ENCODE results near the gene TFCP2. TPM values are rescaled to one million over a fixed set of nuclear protein-coding genes. Genes with fewer than 3 reads are reported as not detected.
A peak's percentile ranks its signal among the peaks of the same experiment; 100 is the strongest.

The TFCP2 gene
- total RNA-seq, 1 donor, result 3.9 TPM

DNA sequence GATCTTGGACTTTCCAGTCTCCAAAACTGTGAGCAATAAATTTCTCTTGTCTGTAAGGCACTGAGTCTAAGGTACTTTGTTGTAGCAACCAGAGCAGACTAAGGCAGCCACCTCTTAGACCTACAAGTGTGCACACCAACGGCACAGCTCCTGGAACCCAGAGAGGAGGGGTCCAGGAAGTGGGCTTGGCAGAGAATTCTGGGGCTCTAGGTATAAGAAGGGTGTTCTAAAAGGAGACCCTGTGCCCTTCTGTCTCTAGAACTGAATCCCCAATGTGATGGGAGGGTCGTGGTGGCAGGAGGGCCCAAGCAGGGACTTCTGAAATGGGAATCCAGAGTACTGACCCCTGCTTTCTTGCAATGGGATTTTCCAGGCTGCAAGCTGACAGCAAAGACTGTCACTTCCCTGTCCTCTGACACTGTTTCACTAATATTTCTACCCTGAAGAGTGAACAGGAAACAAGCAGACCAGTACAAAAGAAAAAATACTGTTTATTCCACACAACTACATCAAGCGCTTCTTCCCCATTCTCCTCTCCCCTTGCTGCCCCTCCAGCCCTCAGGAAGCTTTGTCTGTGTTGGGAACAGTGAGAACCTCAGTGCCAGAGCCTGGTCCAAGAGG lies 13.6 kb upstream of the TFCP2 start:
- Histone ChIP-seq H3K4me1 (ENCODE audit: insufficient read depth, low read length) (peaks cover 8% of the 10 kb centered on the region), H3K9me3 (ENCODE audit: low read depth, low read length) (no peaks in the 10 kb centered on the region), H3K27me3 (ENCODE audit: insufficient read depth, low read length) (no peaks in the 10 kb centered on the region), H3K4me3 (ENCODE audit: low read length) (no peak overlapping the region)

DNA sequence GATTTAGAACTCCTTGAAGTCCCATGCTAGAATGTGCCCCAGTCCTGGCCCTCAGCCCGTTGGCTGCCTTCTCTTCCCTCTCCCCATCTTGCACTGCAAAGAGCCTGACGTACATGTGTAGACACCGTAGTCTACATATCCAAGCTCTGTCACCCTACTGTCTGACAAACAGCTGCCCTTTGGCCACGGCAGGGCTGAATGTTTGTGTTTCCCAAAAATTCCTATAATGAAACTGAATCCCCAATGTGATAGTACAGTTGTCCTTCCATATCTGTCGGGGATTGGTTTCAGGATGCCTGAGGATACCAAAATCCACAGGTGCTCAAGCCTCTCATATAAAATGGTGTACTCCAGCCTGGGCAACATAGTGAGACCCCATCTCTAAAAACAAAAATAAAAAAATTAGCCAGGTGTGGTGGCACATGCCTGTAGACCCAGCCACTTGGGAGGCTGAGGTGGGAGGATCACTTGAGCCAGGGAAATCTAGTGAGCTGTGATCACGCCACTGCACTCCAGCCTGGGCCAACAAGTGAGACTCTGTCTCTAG lies 12.3 kb upstream of the TFCP2 start:
- no peak overlapping the region for H3K4me3 ChIP-seq (ENCODE audit: low read length)
- peaks cover 8% of the 10 kb centered on the region for H3K4me1 ChIP-seq (ENCODE audit: insufficient read depth, low read length)
- H3K9me3 ChIP-seq (ENCODE audit: low read depth, low read length), result no peaks in the 10 kb centered on the region
- H3K27me3 ChIP-seq (ENCODE audit: insufficient read depth, low read length), result no peaks in the 10 kb centered on the region

DNA sequence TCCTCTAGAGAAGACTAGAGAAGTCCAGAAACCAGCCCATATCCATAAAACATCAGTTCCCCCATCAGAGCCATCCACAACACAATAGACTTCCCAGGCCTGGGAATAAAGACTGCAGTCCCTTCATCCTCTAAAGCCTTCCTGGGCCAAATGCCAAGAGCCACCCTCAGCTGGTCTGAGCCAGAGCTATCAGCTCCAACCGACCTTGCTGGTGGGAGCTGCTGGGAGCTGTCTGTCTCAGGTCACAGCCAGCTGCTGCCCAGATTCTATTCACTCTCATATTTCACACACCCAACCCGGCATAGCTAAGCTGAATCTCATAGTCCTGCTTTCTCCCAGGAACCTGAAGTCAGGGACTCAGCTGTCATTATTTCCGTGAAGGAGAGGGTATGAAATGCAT lies 10.9 kb upstream of the TFCP2 start:
- Histone ChIP-seq H3K4me1 (ENCODE audit: insufficient read depth, low read length) (peaks cover 8% of the 10 kb centered on the region), H3K27me3 (ENCODE audit: insufficient read depth, low read length) (no peaks in the 10 kb centered on the region), H3K4me3 (ENCODE audit: low read length) (no peak overlapping the region), H3K9me3 (ENCODE audit: low read depth, low read length) (no peaks in the 10 kb centered on the region)

DNA sequence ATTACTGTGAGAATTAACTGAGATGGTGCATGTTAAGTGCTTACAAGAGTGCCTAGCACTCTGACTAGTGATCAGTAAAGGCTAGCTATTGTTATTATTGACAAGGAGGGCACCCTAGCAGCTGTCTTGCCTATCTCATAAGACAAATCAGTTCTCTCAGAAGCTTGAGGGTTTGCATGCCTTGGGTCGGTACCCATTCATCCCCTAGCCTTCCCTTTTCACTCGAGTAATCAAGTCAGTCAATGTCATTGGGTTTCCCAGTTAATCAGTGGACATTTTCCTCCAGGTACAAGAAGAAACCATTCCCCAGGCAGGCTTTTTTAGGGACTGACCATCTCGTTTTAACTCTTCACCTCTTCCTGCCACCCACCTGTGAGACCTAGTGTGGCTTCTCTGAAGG lies 10.4 kb upstream of the TFCP2 start:
- Histone ChIP-seq H3K27me3 (ENCODE audit: insufficient read depth, low read length) (no peaks in the 10 kb centered on the region), H3K4me1 (ENCODE audit: insufficient read depth, low read length) (peaks cover 8% of the 10 kb centered on the region), H3K9me3 (ENCODE audit: low read depth, low read length) (no peaks in the 10 kb centered on the region), H3K4me3 (ENCODE audit: low read length) (no peak overlapping the region)

DNA sequence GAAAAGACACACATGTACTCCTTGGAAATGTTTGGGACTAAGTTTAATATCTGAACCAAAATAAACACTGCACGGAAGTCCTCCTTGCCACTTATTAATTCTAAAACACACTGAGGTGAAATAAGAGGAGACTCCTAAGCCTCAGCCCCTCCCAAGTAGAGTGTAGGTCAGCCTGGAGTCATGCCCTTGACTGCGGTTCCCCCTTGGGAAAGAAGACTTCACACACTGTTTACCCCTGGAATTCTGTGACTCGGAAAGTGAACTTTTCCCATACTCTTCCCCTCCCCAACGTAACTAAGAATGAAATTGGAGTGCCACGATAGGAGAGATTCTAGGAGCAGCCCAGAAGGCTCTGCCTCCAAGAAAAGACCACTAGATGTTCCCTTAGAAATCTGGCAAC lies 8.6 kb upstream of the TFCP2 start:
- no peak overlapping the region for H3K4me3 ChIP-seq (ENCODE audit: low read length)
- peaks cover 4% of the 10 kb centered on the region for H3K4me1 ChIP-seq (ENCODE audit: insufficient read depth, low read length)
- H3K9me3 ChIP-seq (ENCODE audit: low read depth, low read length), result no peaks in the 10 kb centered on the region
- no peaks in the 10 kb centered on the region for H3K27me3 ChIP-seq (ENCODE audit: insufficient read depth, low read length)

DNA sequence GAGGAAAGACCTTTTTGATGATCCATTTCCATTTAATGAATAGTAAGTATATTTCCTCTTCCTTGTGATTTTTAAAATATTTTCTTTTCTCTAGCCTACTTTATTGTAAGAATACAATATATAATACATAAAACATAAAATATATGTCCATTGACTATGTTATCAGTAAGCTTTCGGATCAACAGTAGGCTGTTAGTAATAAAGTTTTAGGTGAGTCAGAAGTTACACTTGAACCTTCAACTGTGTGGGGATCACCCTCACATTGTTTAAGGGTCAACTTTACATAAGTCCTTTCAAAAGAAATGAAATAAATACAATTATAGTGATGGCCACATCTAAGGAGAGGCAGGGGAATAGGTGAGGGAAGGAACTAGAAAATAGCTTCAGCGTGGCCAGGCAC lies 5.0 kb upstream of the TFCP2 start:
- Histone ChIP-seq H3K27me3 (ENCODE audit: insufficient read depth, low read length) (no peaks in the 10 kb centered on the region), H3K9me3 (ENCODE audit: low read depth, low read length) (no peaks in the 10 kb centered on the region), H3K4me1 (ENCODE audit: insufficient read depth, low read length) (peaks cover 12% of the 10 kb centered on the region), H3K4me3 (ENCODE audit: low read length) (no peak overlapping the region)

DNA sequence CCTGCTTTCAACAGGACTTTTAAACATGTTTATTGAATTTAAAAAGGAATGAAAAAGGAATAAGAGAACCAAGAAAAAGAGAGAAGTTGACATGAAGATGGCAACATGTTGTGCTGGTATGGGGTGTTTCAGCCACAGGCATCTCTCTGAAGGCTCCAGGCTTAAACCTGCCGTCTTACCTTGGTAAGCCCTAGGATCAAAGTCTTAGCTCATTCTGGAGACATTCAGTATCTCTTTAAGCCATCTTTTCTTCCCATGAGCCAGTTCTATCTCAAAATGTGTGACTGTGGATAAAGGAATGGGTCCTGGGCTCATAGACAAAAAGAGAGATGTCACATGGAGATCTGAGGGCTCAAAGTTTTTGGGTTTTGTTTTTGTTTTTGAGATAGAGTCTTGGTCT lies 1.6 kb upstream of the TFCP2 start:
- no peaks in the 10 kb centered on the region for H3K27me3 ChIP-seq (ENCODE audit: insufficient read depth, low read length)
- no peak overlapping the region for H3K4me3 ChIP-seq (ENCODE audit: low read length)
- H3K9me3 ChIP-seq (ENCODE audit: low read depth, low read length), result no peaks in the 10 kb centered on the region
- peaks cover 33% of the 10 kb centered on the region for H3K4me1 ChIP-seq (ENCODE audit: insufficient read depth, low read length)

DNA sequence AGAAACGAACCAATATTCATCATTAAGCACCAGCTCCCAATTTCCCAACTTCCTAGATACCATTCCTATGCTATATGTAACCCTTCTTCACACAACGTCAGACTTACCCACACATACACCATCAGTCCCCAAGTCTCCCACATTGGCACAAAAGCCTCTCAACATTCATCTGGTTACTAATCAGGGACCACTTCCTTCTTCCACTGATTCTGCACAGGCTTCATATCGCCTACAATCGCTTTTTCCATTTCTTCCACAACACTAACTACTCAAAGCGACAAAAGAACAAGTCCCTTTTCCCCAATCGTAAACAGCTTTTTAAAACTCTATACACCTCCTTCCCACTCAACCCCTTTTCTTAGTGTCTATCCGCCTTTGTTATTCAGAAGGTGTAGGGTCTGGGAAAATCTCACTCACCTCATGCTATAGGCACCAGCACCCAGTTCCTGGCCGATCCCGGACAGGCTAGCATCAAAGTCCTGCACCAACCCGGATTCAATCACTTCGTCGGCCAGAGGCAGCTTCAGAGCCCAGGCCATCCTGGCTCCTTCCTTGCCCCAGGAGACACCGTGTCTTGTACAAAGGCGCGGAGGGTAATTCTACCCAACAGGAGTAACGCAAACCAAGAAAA lies 936 bp downstream of the TFCP2 start:
- H3K4me3 ChIP-seq (ENCODE audit: low read length), result peak overlapping the region; percentile 98
- H3K27me3 ChIP-seq (ENCODE audit: insufficient read depth, low read length), result no peaks in the 10 kb centered on the region
- peaks cover 37% of the 10 kb centered on the region for H3K4me1 ChIP-seq (ENCODE audit: insufficient read depth, low read length)
- no peaks in the 10 kb centered on the region for H3K9me3 ChIP-seq (ENCODE audit: low read depth, low read length)

DNA sequence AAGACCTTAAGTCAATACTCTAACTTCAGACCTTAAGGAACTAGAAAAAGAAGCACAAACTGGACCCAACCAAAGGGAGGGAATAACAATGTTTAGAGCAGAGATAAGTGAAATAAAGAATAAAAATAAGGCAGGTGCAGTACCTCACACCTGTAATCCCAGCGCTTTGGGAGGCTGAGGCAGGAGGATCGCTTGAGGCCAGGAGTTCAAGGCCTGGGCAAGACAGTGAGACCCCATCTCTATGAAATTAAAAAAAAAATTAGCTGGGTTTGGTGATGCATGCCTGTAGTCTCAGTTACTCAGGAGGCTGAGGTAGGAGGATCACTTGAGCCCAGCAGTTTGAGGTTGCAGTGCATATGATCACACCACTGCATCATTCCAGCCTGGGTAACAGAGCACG lies 9.1 kb downstream of the TFCP2 start:
- Histone ChIP-seq H3K4me3 (ENCODE audit: low read length) (no peak overlapping the region), H3K27me3 (ENCODE audit: insufficient read depth, low read length) (no peaks in the 10 kb centered on the region), H3K9me3 (ENCODE audit: low read depth, low read length) (no peaks in the 10 kb centered on the region), H3K4me1 (ENCODE audit: insufficient read depth, low read length) (no peaks in the 10 kb centered on the region)

DNA sequence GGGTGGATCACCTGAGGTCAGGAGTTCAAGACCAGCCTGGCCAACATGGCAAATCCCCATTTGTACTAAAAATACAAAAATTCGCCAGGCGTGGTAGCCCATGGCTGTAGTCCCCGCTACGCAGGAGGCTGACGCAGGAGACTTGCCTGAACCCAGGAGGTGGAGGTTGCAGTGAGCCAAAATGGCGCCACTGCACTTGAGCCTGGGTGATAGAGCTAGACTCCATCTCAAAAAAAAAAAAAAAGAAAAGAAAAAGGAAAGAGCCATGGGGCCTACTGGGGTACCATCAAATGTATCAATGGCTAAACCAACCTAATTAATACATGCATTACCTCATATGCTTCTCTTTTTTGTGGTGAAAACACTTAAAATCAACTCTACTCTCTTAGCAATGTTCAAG lies 10.7 kb downstream of the TFCP2 start:
- Histone ChIP-seq H3K4me1 (ENCODE audit: insufficient read depth, low read length) (no peaks in the 10 kb centered on the region), H3K4me3 (ENCODE audit: low read length) (no peak overlapping the region), H3K27me3 (ENCODE audit: insufficient read depth, low read length) (no peaks in the 10 kb centered on the region), H3K9me3 (ENCODE audit: low read depth, low read length) (no peaks in the 10 kb centered on the region)

DNA sequence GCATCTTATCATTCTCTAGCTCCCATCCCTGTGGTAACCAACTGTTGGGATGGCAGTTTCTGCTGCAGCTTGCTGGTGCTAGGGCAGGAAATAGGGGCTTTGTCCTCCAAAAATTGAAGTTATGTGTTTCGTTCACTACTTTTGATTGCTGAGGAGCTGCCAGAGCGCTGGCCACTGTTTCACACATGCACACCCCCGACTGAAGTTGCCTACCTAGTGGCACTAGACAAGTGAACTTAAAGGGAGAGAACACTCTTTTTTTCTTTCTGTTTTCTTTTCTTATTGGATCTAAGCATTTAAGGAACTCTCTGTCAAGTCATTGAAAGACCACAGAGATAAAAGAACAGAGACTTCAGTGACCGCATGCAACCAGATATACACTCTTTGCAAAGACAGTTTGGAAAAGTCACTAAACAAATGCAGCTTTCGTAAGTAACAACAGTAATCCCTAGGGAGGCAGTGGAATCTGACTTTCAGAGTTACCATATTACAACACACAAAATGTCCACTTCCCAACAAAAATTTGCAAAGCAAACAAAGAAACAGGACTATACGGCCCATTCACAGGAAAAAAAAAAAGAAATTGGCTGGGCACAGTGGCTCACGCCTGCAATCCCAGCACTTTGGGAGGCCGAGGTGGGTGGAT lies 12.0 kb downstream of the TFCP2 start:
- Histone ChIP-seq H3K4me1 (ENCODE audit: insufficient read depth, low read length) (no peaks in the 10 kb centered on the region), H3K27me3 (ENCODE audit: insufficient read depth, low read length) (no peaks in the 10 kb centered on the region), H3K4me3 (ENCODE audit: low read length) (no peak overlapping the region), H3K9me3 (ENCODE audit: low read depth, low read length) (no peaks in the 10 kb centered on the region)

DNA sequence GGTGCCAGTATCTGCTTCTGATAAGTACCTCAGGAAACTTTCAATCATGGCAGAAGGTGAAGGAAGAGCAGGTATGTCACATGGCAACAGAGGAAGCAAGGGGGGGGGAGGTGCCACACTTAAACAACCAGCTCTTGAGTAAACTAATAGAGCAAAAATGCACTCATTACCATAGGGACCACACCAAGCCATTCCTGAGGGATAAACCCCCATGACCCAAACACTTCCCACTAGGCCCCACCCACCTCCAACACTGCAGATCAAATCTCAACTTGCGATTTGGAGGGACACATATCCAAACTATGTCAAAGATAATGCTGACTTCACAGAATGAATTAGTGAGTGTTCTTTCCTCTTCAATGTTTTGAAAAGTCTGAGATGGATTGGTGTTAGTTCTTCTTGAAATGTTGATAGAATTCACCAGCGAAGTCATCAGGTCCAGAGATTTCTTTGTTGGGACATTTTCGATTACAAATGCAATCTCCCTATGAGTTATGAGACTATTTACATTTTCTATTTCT lies 16.6 kb downstream of the TFCP2 start:
- no peaks in the 10 kb centered on the region for H3K4me1 ChIP-seq (ENCODE audit: insufficient read depth, low read length)
- no peak overlapping the region for H3K4me3 ChIP-seq (ENCODE audit: low read length)
- no peaks in the 10 kb centered on the region for H3K27me3 ChIP-seq (ENCODE audit: insufficient read depth, low read length)
- H3K9me3 ChIP-seq (ENCODE audit: low read depth, low read length), result no peaks in the 10 kb centered on the region

DNA sequence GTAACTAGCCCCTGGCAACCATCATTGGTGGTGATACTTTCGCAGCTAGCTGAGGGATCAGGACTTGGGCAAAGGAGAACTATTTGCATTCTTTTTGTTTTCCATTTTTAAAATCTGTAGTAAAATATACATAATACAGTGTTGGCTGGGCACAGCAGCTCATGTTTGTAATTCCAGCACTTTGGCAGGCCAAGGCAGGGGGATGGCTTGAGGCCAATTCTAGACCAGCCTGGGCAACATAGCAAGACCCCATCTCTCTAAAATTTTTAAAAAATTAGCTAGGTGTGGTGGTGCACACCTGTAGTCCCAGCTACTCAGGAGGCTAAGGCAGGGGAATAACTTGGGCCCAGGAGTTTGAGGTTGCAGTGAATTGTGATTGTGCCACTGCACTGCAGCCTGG lies 20.0 kb downstream of the TFCP2 start:
- Histone ChIP-seq H3K9me3 (ENCODE audit: low read depth, low read length) (no peaks in the 10 kb centered on the region), H3K27me3 (ENCODE audit: insufficient read depth, low read length) (no peaks in the 10 kb centered on the region), H3K4me1 (ENCODE audit: insufficient read depth, low read length) (no peaks in the 10 kb centered on the region), H3K4me3 (ENCODE audit: low read length) (no peak overlapping the region)

DNA sequence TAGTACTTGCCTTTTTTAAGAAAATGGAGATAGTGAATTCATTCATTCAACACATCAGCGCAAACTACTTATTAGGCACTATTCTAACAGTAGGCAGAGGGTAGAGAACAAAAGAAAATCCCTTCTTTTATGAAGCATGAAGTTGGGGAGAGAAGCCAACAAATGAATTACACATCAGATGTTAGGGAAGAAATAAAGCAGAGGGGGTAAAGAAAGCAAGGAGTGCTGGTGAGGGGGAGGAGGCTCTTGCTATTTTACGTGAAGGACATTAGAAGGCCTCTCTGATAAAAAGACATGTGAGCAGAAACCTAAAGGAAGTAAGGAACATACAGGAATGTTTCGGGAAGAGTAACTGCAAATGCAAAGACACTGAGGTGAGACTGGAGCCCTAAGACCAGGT lies 22.2 kb downstream of the TFCP2 start:
- no peaks in the 10 kb centered on the region for H3K4me1 ChIP-seq (ENCODE audit: insufficient read depth, low read length)
- H3K4me3 ChIP-seq (ENCODE audit: low read length), result no peak overlapping the region
- H3K27me3 ChIP-seq (ENCODE audit: insufficient read depth, low read length), result no peaks in the 10 kb centered on the region
- no peaks in the 10 kb centered on the region for H3K9me3 ChIP-seq (ENCODE audit: low read depth, low read length)

DNA sequence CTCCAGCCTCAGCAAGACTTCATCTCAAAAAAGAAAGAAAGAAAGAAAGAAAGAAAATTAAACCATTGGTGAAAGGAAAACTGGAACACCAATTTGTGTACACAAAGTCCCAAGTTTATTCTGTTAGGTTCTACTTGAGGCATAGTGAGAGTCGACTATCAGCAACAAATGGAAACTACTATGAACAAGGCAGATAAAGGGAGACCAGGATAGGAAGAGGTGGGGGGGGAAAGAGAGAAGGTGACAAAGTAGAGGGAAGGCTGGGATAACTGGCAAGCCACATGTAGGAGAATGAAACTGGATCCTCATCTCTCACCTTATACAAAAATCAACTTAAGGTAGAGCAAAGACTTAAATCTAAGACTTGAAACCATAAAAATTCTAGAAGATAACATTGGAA lies 25.6 kb downstream of the TFCP2 start:
- no peaks in the 10 kb centered on the region for H3K27me3 ChIP-seq (ENCODE audit: insufficient read depth, low read length)
- no peaks in the 10 kb centered on the region for H3K9me3 ChIP-seq (ENCODE audit: low read depth, low read length)
- H3K4me1 ChIP-seq (ENCODE audit: insufficient read depth, low read length), result no peaks in the 10 kb centered on the region
- no peak overlapping the region for H3K4me3 ChIP-seq (ENCODE audit: low read length)

Measured in mononuclear cell (primary cell).